Measurements from ENCODE around the gene GUCD1.

GUCD1 gene

GRCh38 chr22:24529898-24530297 is 25.0 kb downstream of the GUCD1 start:
- no peak for DNase-seq (ENCODE audit: low read depth in 2 of 2)

- no peak for DNase-seq (ENCODE audit: low read depth in 2 of 2)
Observed at GRCh38 chr22:24526191-24526590, 28.7 kb downstream of the GUCD1 start.

GRCh38 chr22:24525416-24526037 is 29.4 kb downstream of the GUCD1 start:
- peak; percentile 43 to 63 for DNase-seq (ENCODE audit: low read depth in 2 of 2)

GRCh38 chr22:24523873-24524272 is 31.1 kb downstream of the GUCD1 start:
- DNase-seq (ENCODE audit: low read depth in 2 of 2), result no peak

GRCh38 chr22:24521791-24522245 is 33.1 kb downstream of the GUCD1 start:
- no peak for DNase-seq (ENCODE audit: low read depth in 2 of 2)

GRCh38 chr22:24519496-24519895 is 35.4 kb downstream of the GUCD1 start:
- DNase-seq (ENCODE audit: low read depth in 2 of 2), result no peak

- no peak for DNase-seq (ENCODE audit: low read depth in 2 of 2)
Observed at GRCh38 chr22:24518771-24519485, 36.0 kb downstream of the GUCD1 start.

- DNase-seq (ENCODE audit: low read depth in 2 of 2), result no peak
Observed at GRCh38 chr22:24518228-24518627, 36.7 kb downstream of the GUCD1 start.

GRCh38 chr22:24517446-24517845 is 37.5 kb downstream of the GUCD1 start:
- no peak for DNase-seq (ENCODE audit: low read depth in 2 of 2)

- DNase-seq (ENCODE audit: low read depth in 2 of 2), result no peak
Observed at GRCh38 chr22:24516301-24516737, 38.6 kb downstream of the GUCD1 start.

GRCh38 chr22:24515027-24515338 is 40.0 kb downstream of the GUCD1 start:
- DNase-seq (ENCODE audit: low read depth in 2 of 2), result no peak

GRCh38 chr22:24514241-24515026 is 40.5 kb downstream of the GUCD1 start:
- DNase-seq (ENCODE audit: low read depth in 2 of 2), result no peak

GRCh38 chr22:24513378-24514240 is 41.3 kb downstream of the GUCD1 start:
- no peak for DNase-seq (ENCODE audit: low read depth in 2 of 2)

GRCh38 chr22:24512043-24512442 is 42.9 kb downstream of the GUCD1 start:
- DNase-seq (ENCODE audit: low read depth in 2 of 2), result no peak

GRCh38 chr22:24510637-24511625 is 44.0 kb downstream of the GUCD1 start:
- no peak for DNase-seq (ENCODE audit: low read depth in 2 of 2)

GRCh38 chr22:24507716-24508115 is 47.2 kb downstream of the GUCD1 start:
- DNase-seq (ENCODE audit: low read depth in 2 of 2), result no peak

- DNase-seq (ENCODE audit: low read depth in 2 of 2), result no peak
Observed at GRCh38 chr22:24506802-24507438, 48.0 kb downstream of the GUCD1 start.

GRCh38 chr22:24504956-24505736 is 49.8 kb downstream of the GUCD1 start:
- no peak for DNase-seq (ENCODE audit: low read depth in 2 of 2)

- DNase-seq (ENCODE audit: low read depth in 2 of 2), result no peak
Observed at GRCh38 chr22:24504540-24504939, 50.4 kb downstream of the GUCD1 start.
